HUES64 (cell line): ENCODE data around the gene HSFX4. TPM values are rescaled to one million over a fixed set of nuclear protein-coding genes. Genes with fewer than 3 reads are reported as not detected.
"Not testable (repeated sequence)": the region's sequence is repeated elsewhere in the genome, so short reads cannot be mapped to it uniquely, and the experiment has no call there.

Experiments
- H3K27ac ChIP-seq: 2 replicates; pipeline ENCODE4 v1.7.0; 2013; ENCODE audit warnings: low read depth, low read length, inconsistent platforms
- H3K27me3 ChIP-seq: 2 replicates; pipeline ENCODE4 v1.6.1; 2013; ENCODE audit warnings: mild to moderate bottlenecking, low read length; ENCODE audit not compliant: insufficient read depth
- H3K36me3 ChIP-seq: 2 replicates; pipeline ENCODE4 v1.6.1; 2013; ENCODE audit warnings: mild to moderate bottlenecking, low read length; ENCODE audit not compliant: insufficient read depth
- H3K4me1 ChIP-seq: 2 replicates; pipeline ENCODE4 v1.6.1; 2013; ENCODE audit warnings: mild to moderate bottlenecking, low read length, moderate library complexity; ENCODE audit not compliant: insufficient read depth
- H3K4me3 ChIP-seq: 2 replicates; pipeline ENCODE4 v1.5.1; 2013; ENCODE audit warnings: mild to moderate bottlenecking, low read length, moderate library complexity
- H3K9ac ChIP-seq: 2 replicates; pipeline ENCODE4 v1.6.1; 2013; ENCODE audit warnings: mild to moderate bottlenecking, low read depth, low read length
- H3K9me3 ChIP-seq: 2 replicates; pipeline ENCODE4 v1.6.1; 2013; ENCODE audit warnings: low read depth, low read length; ENCODE audit not compliant: insufficient read depth
- WGBS: fragments of 150-250, 120-280 bp; methylation state at CpG from one replicate; pipeline ENCODE4 v1.1.7; 2013; ENCODE audit warnings: missing lambda C conversion rate; 5-methylcytosine and 5-hydroxymethylcytosine counted together
- polyA plus RNA-seq, 2 experiments: library from polyadenylated mRNA; stranded (reverse); fragments of 50-300 nt; gene quantifications; one replicate each; pipeline ENCODE4 v1.2.3, GENCODE V29; 2013

Gene HSFX4, protein sequence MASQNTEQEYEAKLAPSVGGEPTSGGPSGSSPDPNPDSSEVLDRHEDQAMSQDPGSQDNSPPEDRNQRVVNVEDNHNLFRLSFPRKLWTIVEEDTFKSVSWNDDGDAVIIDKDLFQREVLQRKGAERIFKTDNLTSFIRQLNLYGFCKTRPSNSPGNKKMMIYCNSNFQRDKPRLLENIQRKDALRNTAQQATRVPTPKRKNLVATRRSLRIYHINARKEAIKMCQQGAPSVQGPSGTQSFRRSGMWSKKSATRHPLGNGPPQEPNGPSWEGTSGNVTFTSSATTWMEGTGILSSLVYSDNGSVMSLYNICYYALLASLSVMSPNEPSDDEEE
- polyA plus RNA-seq (2013, experiment 1 of 2): not detected
- not detected for polyA plus RNA-seq (2013, experiment 2 of 2)

DNA sequence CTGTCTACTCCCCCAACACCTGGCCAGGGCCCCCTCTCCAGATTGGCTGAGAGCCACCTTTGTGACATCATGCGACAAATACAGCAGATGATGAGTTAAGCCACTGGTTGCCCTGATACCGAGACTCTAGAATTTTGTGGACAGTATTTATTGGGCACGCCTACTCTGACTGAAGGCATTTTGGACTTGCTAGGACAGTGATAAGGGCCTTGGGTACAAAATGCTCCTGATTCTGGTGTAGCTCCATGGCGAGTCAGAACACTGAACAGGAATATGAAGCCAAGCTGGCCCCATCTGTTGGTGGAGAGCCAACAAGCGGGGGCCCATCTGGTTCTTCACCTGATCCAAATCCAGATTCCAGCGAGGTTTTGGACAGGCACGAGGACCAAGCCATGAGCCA, at the start of gene HSFX4:
TSS of gene HSFX4 (plus strand) at position 174 of the 400 bp plus-strand sequence. CDS start at position 246, 72 bp downstream.
- H3K27me3 ChIP-seq, H3K4me1 ChIP-seq, H3K9ac ChIP-seq, H3K36me3 ChIP-seq, H3K4me3 ChIP-seq, H3K9me3 ChIP-seq, H3K27ac ChIP-seq: not testable (repeated sequence)
- no CpG with 5 or more reads among the region's 7 CpGs for WGBS

- Histone ChIP-seq H3K27me3 (no peaks in the 10 kb centered on the region), H3K27ac (no peak within 1 kb of the TSS), H3K4me3 (no peak within 1 kb of the TSS), H3K36me3 (no peaks in the 10 kb centered on the region), H3K9me3 (no peaks in the 10 kb centered on the region), H3K9ac (no peak within 1 kb of the TSS), H3K4me1 (no peaks in the 10 kb centered on the region)
- WGBS: 94% methylated on average over 32 of the region's 33 CpGs
Measured at GRCh38 chrX:149881081-149881711, 48.2 kb upstream of the HSFX4 start, which contains the start of gene MAGEA8. MAGEA8 (plus strand) TSS chrX:149881183; CDS start chrX:149884273, 3,090 bp downstream.

DNA sequence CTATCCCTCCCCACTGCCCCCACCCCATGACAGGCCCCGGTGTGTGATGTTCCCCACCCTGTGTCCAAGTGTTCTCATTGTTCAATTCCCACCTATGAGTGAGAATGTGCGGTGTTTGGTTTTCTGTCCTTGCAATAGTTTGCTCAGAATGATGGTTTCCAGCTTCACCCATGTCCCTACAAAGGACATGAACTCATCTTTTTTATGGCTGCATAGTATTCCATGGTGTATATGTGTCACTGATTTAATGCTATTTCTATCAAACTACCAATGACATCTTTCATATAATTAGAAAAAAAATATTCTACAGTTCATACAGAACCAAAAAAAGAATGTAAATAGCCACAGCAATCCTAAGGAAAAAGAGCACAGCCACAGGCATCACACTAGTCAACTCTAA, 38.5 kb upstream of the HSFX4 start:
- not testable (repeated sequence) for H3K4me1 ChIP-seq, H3K36me3 ChIP-seq, H3K9ac ChIP-seq, H3K27me3 ChIP-seq, H3K9me3 ChIP-seq, H3K4me3 ChIP-seq, H3K27ac ChIP-seq
- no CpG with 5 or more reads among the region's 2 CpGs for WGBS

DNA sequence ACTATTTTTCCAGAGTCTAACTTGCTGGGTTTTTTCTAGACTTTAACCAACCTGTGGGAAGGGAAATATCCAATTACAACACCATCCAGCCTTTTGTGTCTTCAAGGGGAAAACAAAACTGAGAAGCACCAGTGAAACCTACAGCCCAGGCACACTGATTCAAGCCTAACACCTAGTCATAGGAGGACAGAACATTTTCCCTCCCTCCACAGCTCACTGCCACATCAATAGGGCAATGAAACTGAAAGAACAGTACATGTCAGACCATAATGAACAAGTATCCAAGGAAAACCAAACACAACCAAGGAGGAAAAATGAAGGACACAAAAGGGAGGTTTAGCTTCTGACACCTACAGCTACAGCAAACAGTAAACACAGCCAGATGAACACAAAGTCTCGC, 30.8 kb upstream of the HSFX4 start:
- 100% methylated on average over 1 of the region's 1 CpG for WGBS
- Histone ChIP-seq H3K4me1 (peaks cover 12% of the 10 kb centered on the region), H3K9ac (no peak overlapping the region), H3K36me3 (no peaks in the 10 kb centered on the region), H3K4me3 (no peak overlapping the region), H3K9me3 (no peaks in the 10 kb centered on the region), H3K27me3 (no peaks in the 10 kb centered on the region), H3K27ac (no peak overlapping the region)

- no peaks in the 10 kb centered on the region for H3K9me3 ChIP-seq
- no peak overlapping the region for H3K4me3 ChIP-seq
- H3K27me3 ChIP-seq: no peaks in the 10 kb centered on the region
- WGBS: 22% methylated on average over 3 of the region's 6 CpGs
- H3K36me3 ChIP-seq: no peaks in the 10 kb centered on the region
- H3K9ac ChIP-seq: no peak overlapping the region
- H3K27ac ChIP-seq: 0 out of 2 replicates have a peak overlapping the region, but pooled peaks have one; percentile 30
- peaks cover 4% of the 10 kb centered on the region; the same call in 1 of the 2 replicates for H3K4me1 ChIP-seq
Measured at GRCh38 chrX:149903889-149904748, 25.3 kb upstream of the HSFX4 start.

GRCh38 chrX:149908308-149908707, 21.1 kb upstream of the HSFX4 start:
- Histone ChIP-seq H3K9me3 (no peaks in the 10 kb centered on the region), H3K9ac (no peak overlapping the region), H3K27ac (no peak overlapping the region), H3K36me3 (no peaks in the 10 kb centered on the region), H3K27me3 (no peaks in the 10 kb centered on the region), H3K4me1 (peaks cover 4% of the 10 kb centered on the region; the same call in 1 of the 2 replicates), H3K4me3 (no peak overlapping the region)
- WGBS: 100% methylated on average over 1 of the region's 3 CpGs

GRCh38 chrX:149908727-149909126, 20.6 kb upstream of the HSFX4 start:
- H3K27me3 ChIP-seq: no peaks in the 10 kb centered on the region
- H3K36me3 ChIP-seq: no peaks in the 10 kb centered on the region
- no peaks in the 10 kb centered on the region for H3K9me3 ChIP-seq
- H3K9ac ChIP-seq: no peak overlapping the region
- H3K27ac ChIP-seq: no peak overlapping the region
- H3K4me3 ChIP-seq: no peak overlapping the region
- peaks cover 4% of the 10 kb centered on the region; the same call in 1 of the 2 replicates for H3K4me1 ChIP-seq

DNA sequence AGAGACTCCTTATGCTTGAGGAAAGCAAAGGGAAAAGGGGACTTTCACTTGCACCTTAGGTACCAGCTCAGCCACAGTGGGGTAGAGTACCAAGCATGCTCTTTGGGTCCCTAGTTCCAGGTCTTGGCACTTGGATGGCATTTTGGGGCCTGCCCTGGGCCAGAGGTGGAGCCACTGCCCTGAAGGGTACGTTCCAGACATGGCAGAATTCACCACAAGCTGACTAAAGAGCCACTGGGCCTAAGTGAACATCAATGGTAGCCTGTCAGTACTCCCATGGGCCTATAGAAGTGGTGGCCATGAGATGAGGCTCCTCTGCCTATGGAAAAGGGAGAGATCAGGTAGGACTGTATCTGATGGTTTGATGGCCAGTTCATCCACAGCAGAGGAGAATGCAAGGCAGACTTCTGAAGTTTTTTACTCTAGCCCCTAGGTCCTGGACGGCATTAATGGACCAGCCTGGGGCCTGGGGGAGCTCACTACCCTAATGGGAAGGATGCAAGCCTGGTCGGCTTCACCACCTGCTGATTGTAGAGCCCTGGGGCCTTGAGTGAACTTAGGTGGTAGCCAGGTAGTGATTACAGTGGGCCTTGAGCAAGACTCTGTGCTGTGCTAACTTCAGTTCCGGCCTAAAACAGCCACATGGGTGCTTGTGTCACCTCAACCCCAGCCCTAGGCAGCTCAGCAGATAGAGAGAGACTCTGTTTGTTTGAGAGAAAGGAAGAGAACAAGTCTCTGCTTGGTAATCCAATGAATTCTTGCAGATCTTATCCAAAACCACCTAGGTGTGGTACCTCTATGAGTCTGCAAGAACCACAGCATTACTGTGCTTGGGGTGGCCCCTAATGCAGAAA, 19.8 kb upstream of the HSFX4 start:
- no peak overlapping the region for H3K4me3 ChIP-seq
- H3K27me3 ChIP-seq: no peaks in the 10 kb centered on the region
- no peaks in the 10 kb centered on the region for H3K9me3 ChIP-seq
- H3K27ac ChIP-seq: no peak overlapping the region
- WGBS: 91% methylated on average over 4 of the region's 4 CpGs
- no peaks in the 10 kb centered on the region for H3K4me1 ChIP-seq
- no peaks in the 10 kb centered on the region for H3K36me3 ChIP-seq
- H3K9ac ChIP-seq: no peak overlapping the region

- no peaks in the 10 kb centered on the region for H3K27me3 ChIP-seq
- no peak overlapping the region for H3K27ac ChIP-seq
- H3K9me3 ChIP-seq: no peaks in the 10 kb centered on the region
- no peak overlapping the region for H3K4me3 ChIP-seq
- no peak overlapping the region for H3K9ac ChIP-seq
- no peaks in the 10 kb centered on the region for H3K36me3 ChIP-seq
- 97% methylated on average over 7 of the region's 9 CpGs for WGBS
- H3K4me1 ChIP-seq: no peaks in the 10 kb centered on the region
Measured at GRCh38 chrX:149910178-149910695, 19.1 kb upstream of the HSFX4 start.

DNA sequence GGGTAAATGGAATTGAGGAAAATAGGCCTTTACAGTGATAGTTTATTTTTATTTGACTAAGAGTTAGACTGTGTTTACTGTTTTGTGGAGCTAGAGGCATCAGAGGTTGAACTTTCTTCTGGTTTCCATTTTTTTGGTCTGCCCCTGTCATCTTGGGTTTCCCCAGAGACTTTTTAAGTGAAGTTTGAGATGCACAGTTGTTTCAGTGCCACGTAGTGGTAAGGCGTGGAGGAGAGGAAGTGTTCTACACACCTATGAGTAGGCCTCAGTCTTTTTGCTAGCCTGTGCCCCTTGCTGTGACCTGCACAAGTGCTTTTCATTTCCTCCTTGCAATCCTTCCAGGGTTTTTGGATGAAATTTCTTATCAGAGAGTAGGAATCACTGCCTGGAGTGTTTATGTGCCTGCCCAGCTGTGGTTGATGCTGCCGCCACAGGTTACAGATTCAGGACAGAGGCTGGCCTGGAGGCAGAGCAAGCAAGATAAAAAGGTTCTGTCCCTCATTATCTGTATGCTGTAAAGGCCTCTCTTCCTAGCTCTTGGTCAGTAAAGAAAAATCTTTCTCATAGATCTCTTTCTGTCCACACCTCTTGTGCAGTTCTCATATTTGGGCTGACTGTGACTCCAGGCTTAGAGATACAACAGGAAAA, 12.5 kb upstream of the HSFX4 start:
- no peak overlapping the region for H3K4me3 ChIP-seq
- WGBS: 98% methylated on average over 3 of the region's 3 CpGs
- no peaks in the 10 kb centered on the region for H3K9me3 ChIP-seq
- H3K27me3 ChIP-seq: no peaks in the 10 kb centered on the region
- H3K4me1 ChIP-seq: no peaks in the 10 kb centered on the region
- H3K36me3 ChIP-seq: no peaks in the 10 kb centered on the region
- no peak overlapping the region for H3K27ac ChIP-seq
- H3K9ac ChIP-seq: no peak overlapping the region
